Measurements from ENCODE around the gene ABLIM2.

The ABLIM2 gene

GRCh38 chr4:8082517-8083055 is 76.0 kb downstream of the ABLIM2 start:
- DNase-seq, result no peak

GRCh38 chr4:8081621-8082516 is 76.7 kb downstream of the ABLIM2 start:
- no peak for DNase-seq

DNA sequence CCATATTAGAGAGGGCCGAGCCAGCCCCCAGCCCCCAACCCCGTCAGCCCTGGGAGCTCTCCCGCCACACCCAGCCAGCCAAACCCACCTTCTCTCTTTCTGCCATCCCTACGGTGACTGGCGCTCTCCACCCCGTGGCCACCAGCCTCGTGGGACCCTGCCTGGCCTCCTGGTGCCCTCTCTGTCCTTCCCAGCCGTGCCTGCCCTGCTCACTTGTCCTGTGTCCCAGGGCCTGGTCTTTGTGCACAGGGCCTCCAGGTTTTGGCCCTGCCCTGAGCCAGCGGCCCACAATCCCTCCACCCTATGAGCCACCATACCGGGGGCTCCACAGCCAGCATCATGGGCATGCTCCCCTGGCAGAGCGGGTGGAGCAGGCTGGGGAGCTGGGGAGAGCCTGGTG is 77.4 kb downstream of the ABLIM2 start:
- DNase-seq, result no peak

DNA sequence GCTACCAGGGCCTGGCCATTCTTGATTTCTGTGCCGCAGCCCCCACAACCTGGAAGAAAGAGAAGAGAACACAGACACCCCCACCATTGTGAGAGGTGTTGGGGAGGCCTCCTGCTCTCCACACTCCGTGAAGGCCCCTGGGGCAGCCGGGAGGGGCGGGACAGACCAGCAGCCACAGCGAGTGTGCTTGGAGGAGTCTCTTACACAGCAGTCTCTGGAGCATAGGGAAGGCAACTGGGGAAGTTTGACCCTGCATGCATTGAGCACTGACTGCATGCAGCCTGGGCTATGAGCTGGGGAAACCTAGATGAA is 77.9 kb downstream of the ABLIM2 start:
- DNase-seq, result no peak

- DNase-seq, result no peak
Observed at GRCh38 chr4:8079916-8080753, 78.5 kb downstream of the ABLIM2 start.

- no peak for DNase-seq
Observed at GRCh38 chr4:8079031-8079885, 79.4 kb downstream of the ABLIM2 start.

- no peak for DNase-seq
Observed at GRCh38 chr4:8078610-8079015, 80.0 kb downstream of the ABLIM2 start.

- no peak for DNase-seq
Observed at GRCh38 chr4:8078109-8078494, 80.5 kb downstream of the ABLIM2 start.

DNA sequence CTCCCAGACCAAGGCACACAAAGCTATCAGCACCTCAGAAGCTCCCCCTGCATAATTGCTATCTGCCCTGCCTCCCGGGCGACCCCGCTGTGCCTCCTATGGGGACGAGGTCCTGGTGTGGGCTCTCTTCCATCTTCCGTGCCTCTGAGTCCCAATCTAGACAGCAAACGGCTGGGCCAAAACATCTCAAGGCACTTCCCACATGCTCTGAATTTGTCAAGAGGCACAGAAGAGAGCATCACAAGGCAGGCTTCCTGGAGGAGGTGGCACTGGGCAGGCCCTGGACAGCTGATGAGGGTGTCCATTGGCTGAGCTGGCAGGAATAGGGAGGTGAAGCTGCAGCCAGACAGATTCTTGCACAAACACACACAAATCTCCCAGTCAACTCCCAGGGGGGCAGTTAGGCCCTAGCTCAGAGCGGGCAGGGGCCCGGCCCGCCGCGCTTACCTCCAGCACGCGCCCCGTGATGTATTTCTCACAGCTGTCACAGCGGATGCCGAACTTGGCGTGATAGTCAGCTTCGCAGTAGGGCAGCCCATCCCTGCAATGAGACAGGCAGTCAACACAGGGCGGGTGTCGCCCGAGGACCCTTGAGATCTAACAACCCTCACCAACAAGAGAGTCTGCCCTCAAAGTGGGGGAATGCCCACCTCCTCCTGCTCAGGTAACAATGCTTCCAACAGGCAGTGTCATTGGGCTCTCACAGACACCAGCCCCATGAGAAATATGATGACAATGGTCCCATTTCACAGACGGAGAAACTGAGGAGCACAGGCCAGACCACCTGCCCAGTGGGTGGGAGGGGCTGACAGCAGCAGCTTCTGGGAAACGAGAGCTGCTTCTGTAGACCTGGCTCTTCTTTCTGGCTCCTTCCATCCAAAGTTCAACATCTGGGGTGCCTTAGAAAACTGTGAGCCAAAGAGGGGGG is 81.2 kb downstream of the ABLIM2 start:
- DNase-seq, result no peak

DNA sequence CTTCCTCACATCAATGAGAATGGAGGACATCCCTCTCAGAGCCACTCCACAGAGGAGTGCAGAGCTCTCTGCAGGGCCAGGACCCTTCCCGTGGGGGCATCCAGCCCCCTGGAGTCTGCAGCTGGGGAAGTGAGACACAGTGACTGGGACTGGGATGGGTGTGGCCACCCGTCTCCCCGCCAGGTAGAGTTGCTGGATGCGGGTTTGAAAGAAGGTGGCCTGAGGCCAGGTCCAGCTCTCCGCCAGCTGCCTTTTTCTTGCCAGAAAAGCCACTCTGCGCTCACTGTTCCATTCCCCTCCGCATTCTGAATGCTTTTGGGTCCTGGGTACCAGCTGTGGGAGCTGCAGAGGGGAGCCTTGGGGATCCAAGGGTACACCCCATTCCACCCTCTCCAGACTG is 82.6 kb downstream of the ABLIM2 start:
- DNase-seq, result no peak

DNA sequence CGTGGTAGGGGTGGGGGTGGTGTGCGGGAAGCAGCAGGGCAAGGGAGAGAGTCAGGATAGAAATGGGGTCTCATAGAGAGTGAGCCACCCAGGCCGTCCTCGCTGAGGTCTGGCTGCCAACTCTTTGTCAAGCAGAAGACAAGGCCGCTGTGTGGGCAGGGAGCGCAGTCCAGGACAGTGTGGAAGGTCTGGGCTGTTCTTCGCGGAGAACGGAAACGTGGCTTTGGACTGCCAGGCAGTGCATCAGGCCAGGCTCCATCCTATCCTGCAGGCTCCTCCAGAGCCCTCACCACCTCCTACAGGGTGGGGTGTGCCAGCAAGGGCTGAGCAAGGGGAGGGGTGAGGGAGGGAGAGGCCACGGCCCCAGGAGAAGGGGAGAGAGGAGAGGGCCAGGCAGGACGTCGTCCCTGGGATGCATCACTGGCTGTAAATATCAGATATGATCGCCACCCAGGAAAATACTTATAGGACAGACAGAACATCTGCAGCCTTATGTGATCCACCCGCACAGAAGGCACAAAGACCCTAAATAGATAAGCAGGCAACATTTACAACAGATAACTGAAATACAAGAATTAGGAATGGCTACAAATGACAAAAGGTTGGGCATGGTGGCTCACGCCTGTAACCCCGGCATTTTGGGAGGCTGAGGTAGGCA is 85.3 kb downstream of the ABLIM2 start:
- no peak for DNase-seq

DNA sequence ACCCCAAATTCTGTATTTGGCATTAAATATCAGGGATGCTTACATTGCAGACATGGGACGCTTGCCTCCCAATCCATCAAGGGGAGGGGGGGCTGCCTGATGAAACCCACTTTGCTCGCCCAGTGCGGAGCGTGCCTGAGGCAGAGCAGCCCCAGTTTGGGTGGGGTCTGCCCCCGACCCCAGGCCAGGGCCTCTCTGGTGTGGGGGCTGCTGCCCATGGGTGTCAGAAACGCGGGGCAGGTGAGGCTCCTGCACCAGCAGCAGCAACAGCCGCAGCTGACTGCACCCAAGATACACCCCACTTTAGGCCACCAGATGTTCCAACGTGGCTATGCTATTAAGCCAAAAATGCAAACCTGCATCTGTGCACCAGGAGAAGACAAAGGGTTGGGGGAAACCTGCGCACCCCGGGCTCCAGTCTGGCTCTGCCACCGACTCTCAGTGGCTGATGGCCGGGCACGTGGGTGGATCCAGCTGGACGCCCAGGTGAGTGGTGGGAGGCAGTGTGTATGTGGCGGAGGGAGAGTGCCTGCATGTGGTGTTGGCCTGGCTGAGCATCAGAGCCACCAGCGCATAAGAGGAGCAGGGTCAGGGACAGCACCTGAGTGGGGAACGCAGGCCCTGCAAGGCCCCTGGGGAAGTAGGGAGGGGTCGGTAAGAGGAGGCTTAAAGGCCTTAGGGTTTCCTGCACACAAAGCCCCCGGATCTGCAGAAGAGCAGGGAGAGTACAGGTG is 86.2 kb downstream of the ABLIM2 start:
- DNase-seq, result no peak

GRCh38 chr4:8071766-8072165 is 86.8 kb downstream of the ABLIM2 start:
- no peak for DNase-seq

DNA sequence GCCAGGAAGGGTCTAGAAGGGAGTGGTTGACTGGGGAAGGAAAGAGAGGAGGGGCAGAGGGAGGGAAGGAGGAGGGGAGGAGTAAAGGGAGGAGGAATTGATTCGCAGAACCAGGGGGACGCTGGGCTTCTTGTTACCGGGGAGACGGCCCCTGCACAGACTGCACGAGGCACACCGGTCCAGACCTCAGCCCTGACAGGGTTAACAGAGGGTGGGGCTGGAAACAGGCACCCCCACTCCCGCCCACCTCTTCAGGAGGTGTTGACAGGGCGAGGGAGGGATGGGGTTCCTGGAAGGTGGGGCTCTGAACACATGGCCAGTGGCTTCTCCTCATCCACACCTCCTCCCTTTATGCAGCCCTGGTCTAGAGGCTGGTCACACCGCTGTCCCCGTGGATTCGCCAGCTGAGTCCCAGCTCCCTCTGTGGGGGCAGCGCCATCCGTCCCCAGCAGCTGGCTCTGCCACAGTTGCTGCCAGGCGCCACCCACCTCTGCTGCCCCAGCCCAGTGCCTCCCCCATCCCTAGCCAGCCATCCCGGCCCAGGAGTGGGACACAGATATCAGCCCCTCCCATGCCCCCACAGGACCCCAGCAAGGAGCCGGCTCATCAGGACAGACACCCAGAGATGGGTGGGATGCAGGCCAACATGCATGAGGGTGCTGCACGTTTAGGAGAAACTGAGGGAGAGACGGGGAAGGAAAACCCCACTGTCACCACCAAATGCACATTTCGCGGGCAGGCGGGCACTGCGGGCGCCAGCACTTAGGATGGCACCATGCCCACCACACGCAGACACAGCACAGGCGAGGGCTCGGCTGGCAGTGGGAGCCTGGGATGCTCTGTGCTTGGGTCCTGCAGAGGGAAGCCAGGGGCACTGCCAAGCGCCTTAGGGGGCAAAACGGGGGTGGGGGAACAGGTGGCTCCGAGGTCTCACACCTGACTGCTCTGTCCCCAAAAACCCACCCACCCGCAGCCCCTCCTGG is 87.6 kb downstream of the ABLIM2 start:
- DNase-seq, result no peak

GRCh38 chr4:8069102-8069752 is 89.4 kb downstream of the ABLIM2 start:
- no peak for DNase-seq

- no peak for DNase-seq
Observed at GRCh38 chr4:8067945-8068896, 90.4 kb downstream of the ABLIM2 start.

DNA sequence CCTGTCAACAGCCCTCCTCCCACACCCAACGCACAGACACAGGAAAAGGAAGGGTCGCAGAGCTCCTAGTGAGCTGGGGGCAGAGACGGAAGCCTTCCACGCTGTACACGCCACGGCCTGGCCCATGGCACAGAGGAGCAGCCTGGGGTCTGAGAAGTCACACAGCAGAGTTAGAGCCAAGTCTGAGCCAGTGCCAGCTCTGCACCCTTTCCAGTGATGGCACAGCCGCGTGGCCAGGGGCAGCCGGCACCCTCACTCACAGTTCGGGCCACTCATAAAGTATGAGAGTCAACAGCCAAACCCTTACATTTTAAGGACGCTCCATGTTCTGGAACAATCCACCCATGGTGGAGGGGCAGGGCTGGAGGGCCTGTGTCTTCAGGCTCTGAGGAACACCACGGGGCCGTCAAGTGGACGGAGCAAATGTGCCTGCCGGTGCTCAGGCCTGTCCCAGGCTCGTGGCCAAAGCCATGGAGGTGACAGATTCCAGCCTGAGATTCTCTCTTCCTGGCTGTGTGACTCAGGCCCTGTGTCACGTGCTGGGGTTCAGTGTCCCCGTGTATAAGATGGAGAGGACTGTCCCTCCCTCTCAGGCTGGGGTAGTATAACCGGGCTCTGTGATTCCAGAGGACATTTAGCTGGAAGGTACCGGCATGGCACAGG is 91.2 kb downstream of the ABLIM2 start:
- no peak for DNase-seq
